ENCODE data around the gene KIF9.
"Not testable (repeated sequence)": the region's sequence is repeated elsewhere in the genome, so short reads cannot be mapped to it uniquely, and the experiment has no call there.

The KIF9 gene

GRCh38 chr3:47180011-47180410, 102.6 kb downstream of the KIF9 start:
- not testable (repeated sequence) for DNase-seq

Measured in NCI-H1694 (cell line).